ENCODE data around the gene SMARCA2.

- no peak for TF ChIP-seq CTCF (IDR thresholded peaks at IDR 0.05)
- TF ChIP-seq POLR2AphosphoS5 (IDR thresholded peaks at IDR 0.05) = no peak
- TF ChIP-seq POLR2A (IDR thresholded peaks at IDR 0.05; ENCODE audit: low read depth) = no peak
Observed at GRCh38 chr9:2096376-2096970, 81.3 kb downstream of the SMARCA2 start.

Data from esophagus muscularis mucosa (tissue), 3 donors.